ENCODE measurements around the gene MYRIP.
"Not testable (repeated sequence)": the region's sequence is repeated elsewhere in the genome, so short reads cannot be mapped to it uniquely, and the experiment has no call there.

Gene MYRIP

GRCh38 chr3:39809181-39809994 is at the start of gene MYRIP:
Gene MYRIP, plus strand, starts transcription at chr3:39809609. Its CDS starts 91,208 bp downstream, at chr3:39900817.
- peak; percentile 8 to 25 for DNase-seq

- no peak for DNase-seq
These were observed 49.1 kb upstream of the MYRIP start for GRCh38 chr3:39760325-39760724.

- DNase-seq: no peak
These were observed 46.8 kb upstream of the MYRIP start for GRCh38 chr3:39762537-39763070.

DNA sequence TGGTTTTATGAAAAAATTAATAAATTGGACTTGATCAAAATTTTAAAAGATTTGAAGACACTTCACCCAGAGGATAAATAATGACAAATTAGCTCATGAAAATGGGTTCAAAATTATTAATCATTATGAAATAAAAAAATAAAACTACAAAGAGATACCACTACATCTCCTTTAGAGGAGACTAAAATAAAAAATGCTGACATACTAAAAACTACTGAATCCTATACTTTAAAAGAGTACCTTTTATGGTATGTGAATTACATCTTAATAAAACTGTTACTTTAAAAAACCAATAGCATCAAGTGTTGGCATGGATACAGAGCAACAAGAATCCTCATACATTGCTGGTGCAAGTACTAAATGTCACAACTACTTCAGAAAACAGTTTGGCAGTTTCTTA is 46.0 kb upstream of the MYRIP start:
- no peak for DNase-seq

DNA sequence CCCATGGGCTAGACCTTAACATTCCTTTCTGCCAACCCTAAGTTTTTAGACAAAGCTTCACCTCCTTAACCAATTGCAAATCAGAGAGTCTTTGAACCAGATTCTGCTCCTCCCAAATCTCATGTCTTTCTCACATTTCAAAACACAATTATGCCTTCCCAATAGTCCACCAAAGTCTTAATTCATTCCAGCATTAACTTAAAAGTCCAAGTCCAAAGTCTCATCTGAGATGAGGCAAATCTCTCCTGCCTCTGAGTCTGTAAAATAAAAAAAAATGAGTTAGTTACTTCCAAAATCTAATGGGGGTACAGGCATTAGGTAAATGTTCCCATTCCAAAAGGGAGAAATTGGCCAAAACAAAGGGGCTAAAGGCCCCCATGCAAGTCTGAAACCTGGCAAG is 43.8 kb upstream of the MYRIP start:
- DNase-seq: no peak

- DNase-seq: no peak
These were observed 43.0 kb upstream of the MYRIP start for GRCh38 chr3:39766433-39766832.

- DNase-seq: not testable (repeated sequence)
These were observed 42.5 kb upstream of the MYRIP start for GRCh38 chr3:39766909-39767308.

DNA sequence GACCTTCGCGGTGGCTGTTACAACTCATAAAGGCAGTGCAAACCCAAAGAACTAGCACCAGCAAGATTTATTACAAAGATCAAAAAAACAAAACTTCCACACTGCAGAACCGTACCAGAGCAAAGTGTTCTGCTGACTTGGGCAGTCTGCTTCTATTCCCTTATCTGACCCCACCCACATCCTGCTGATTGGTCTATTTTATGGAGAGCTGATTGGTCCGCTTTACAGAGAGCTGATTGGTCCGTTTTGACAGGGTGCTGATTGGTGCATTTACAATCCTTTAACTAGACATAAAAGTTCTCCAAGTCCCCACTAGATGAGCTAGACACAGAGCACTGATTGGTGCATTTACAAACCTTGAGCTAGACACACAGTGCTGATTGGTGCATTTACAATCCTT is 31.2 kb upstream of the MYRIP start:
- not testable (repeated sequence) for DNase-seq

GRCh38 chr3:39779511-39780230 is 29.7 kb upstream of the MYRIP start:
- no peak for DNase-seq

- DNase-seq: no peak
These were observed 29.1 kb upstream of the MYRIP start for GRCh38 chr3:39780352-39780751.

DNA sequence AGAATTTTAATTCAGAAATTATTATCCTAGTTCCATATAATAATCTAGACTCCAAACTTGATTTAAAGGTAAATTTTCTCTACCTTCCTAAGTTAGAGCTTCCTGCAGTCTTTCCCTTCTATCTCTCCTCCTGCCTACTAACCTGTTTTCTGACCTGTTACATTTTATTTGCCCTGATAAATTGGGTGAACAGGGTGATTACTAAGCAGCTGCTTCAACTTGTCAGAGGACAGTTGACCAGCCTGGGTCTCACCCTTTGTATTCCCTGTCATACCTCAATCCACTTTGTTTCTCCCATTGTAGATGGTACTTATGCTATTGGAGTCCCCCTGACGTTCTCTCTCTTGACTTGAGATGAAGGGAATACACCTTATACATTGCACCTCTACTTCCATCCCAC is 28.4 kb upstream of the MYRIP start:
- DNase-seq: no peak

DNA sequence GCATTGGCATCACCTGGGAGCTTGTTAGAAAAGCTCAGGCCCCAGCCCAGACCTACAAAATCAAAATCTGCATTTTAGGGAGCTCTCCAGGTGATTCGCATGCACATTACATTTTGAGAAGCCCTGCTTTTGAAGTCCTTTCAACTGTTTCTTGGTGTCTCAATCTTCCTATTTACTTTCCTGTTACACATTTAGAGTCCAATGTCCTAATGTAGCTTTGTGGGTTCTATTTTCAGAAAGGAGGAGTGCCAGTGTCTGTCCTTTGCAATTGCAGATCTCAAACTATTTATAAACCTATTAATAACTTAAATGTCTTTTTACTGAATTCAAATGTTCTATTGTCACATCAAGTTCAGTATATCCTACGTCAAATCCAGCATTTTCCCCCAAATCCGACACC is 27.8 kb upstream of the MYRIP start:
- no peak for DNase-seq

GRCh38 chr3:39783680-39784079 is 25.7 kb upstream of the MYRIP start:
- DNase-seq: no peak

GRCh38 chr3:39784922-39785321 is 24.5 kb upstream of the MYRIP start:
- DNase-seq: no peak

DNA sequence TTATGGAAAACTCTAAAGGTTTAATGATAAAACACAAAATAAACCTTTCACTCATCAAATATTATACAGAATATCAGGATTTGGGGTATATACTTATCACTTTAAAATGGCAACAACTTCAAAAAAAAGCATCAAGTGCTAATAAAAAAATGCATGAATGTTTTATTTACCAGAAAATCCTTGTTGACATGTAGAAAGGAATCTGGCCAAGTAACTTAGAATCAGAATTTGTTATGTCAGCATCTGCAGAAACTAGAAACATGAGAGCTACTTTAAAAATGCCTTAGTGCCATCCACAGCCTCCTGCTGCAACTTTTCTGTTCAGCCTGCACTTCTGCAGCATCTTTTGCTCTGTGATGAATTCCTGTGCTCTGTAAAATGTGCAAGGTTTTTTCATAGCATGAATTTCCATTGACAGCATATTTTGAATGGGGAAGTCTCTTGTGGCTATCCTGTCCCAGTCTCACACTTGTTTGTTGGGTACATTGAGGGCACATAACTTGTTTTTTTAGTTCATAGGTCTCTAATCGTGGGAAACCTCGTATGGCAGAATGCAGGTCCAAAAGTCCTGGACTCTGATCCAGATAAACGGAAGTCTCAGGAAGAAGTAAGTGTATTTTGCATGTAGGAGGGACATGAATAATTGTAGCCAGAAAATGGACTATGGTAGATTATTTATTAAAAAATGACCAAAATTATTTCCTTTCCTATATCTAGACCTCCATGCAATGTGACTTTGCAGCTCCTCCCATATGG is 21.1 kb upstream of the MYRIP start:
- no peak for DNase-seq

DNA sequence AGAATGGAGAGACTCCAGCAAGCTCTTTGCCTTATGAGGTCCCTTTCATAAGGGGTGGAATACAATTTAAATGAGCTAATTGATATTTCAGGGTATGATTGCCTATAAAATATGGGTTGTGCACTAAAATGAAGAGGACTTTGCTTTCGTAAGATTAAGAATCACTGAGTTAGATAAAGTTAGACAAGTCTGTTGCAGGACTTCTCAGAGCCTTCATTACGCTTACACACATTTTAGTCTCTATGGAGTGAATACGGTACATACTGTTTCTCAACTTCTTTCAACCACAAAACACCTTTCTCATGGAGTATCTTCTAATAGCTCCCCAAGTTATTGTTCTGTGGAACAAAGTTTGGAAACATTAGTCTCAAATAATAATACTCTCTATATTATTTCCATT is 17.8 kb upstream of the MYRIP start:
- DNase-seq: no peak

DNA sequence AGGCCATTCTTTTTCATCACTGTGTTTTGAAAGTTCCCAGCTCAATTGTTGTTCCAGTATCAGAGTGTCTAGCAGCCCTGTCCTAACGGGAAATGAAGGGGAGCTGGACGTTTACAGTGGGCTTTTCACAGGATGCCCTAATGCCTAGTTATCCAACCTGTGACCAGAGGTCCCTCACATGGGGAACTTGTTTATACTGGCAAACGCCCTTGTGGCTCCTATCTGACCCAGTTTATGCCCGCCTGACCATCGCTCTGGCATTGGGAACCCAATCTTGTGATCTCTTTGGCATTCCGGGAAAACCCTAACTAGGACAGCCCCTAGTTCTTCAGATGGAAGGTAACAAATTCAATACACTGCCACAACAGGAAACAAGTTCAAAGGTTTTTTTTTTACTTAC is 14.5 kb upstream of the MYRIP start:
- no peak for DNase-seq

GRCh38 chr3:39801216-39801615 is 8.2 kb upstream of the MYRIP start:
- DNase-seq: no peak

DNA sequence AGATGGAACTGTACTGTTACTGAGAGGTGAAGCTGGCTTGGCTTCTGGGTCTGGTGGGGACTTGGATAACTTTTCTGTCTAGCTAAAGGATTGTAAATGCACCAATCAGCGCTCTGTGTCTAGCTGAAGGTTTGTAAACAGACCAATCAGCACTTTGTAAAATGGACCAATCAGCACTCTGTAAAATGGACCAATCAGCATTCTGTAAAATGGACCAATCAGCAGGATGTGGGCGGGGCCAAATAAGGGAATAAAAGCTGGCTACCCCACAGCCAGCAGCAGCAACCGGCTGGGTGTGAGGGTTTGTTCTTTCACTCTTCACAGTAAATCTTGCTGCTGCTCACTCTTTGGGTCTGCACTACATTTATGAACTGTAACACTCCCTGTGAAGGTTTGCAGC is 6.9 kb upstream of the MYRIP start:
- not testable (repeated sequence) for DNase-seq

DNA sequence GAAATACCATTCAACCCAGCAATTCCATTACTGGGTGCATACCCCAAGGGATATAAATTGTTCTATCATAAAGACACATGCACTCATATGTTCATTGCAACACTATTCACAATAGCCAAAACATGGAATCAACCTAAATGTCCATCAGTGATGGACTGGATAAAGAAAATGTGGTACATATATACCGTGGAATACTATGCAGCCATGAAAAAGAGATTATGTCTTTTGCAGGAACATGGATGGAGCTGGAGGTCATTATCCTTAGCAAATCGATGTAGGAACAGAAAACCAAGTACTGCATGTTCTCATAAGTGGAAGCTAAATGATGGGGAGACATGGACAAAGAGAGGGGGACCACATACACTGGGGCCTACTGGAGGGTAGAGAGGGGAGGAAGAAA is 5.5 kb upstream of the MYRIP start:
- no peak for DNase-seq

GRCh38 chr3:39804951-39805350 is 4.5 kb upstream of the MYRIP start:
- no peak for DNase-seq

GRCh38 chr3:39805650-39806049 is 3.8 kb upstream of the MYRIP start:
- no peak for DNase-seq

- DNase-seq: no peak
These were observed 2.6 kb upstream of the MYRIP start for GRCh38 chr3:39806820-39807219.
